Suprapubic skin (tissue), 4 donors: ENCODE results near the gene AFG1L. TPM values are rescaled to one million over a fixed set of nuclear protein-coding genes. Genes with fewer than 3 reads are reported as not detected.
"Not testable (repeated sequence)": the region's sequence is repeated elsewhere in the genome, so short reads cannot be mapped to it uniquely, and the experiment has no call there.

Experiments used
- DNase-seq, 2 donors: peaks; one replicate each; pipeline ENCODE4 v3.0.0-alpha.2; 2019; ENCODE audit warnings: low spot score in 2 of 2
- H3K27ac ChIP-seq: fragments of 200-600 bp; sonication (generic); one replicate; pipeline ENCODE4 v1.5.1; 2019
- H3K27me3 ChIP-seq: fragments of 200-600 bp; sonication (generic); one replicate; pipeline ENCODE4 v1.5.1; 2019
- H3K36me3 ChIP-seq: fragments of 200-600 bp; sonication (generic); one replicate; pipeline ENCODE4 v1.5.1; 2019
- H3K4me1 ChIP-seq: fragments of 200-600 bp; sonication (generic); one replicate; pipeline ENCODE4 v1.5.1; 2019
- H3K4me3 ChIP-seq: fragments of 200-600 bp; sonication (generic); one replicate; pipeline ENCODE4 v1.5.1; 2019; ENCODE audit warnings: mild to moderate bottlenecking
- H3K9me3 ChIP-seq: fragments of 200-600 bp; sonication (generic); one replicate; pipeline ENCODE4 v1.5.1; 2019
- CTCF ChIP-seq, 2 donors: fragments of 200-600 bp in 1 of 2; fragments of 450-650 bp in 1 of 2; sonication (generic) in 1 of 2; IDR thresholded peaks; one replicate each; pipeline ENCODE4 v1.5.1; 2016 to 2019; ENCODE audit warnings: antibody characterized with exemption in 2 of 2, mild to moderate bottlenecking in 1 of 2, moderate library complexity in 1 of 2
- EP300 ChIP-seq: sonication (generic); formaldehyde crosslinking; IDR thresholded peaks from one replicate; pipeline ENCODE4 v1.6.1; 2017; ENCODE audit warnings: antibody characterized with exemption
- POLR2A ChIP-seq, 2 donors: fragments of 450-650 bp; IDR thresholded peaks; one replicate each; pipeline ENCODE4 v1.6.1; 2017; ENCODE audit warnings: antibody characterized with exemption in 2 of 2, mild to moderate bottlenecking in 2 of 2, moderate library complexity in 2 of 2
- POLR2AphosphoS5 ChIP-seq, 3 donors: sonication (generic); formaldehyde crosslinking; IDR thresholded peaks; one replicate each; pipeline ENCODE4 v1.6.1; 2017; ENCODE audit warnings: antibody characterized with exemption in 3 of 3
- WGBS: methylation state at CpG from one replicate; pipeline ENCODE4 v1.1.5; 2018; 5-methylcytosine and 5-hydroxymethylcytosine counted together
- total RNA-seq, 4 donors: library from RNA; depleted of rRNA; stranded (reverse); fragments of >200 nt; gene quantifications; one replicate each; pipeline ENCODE4 v1.1.0, GENCODE V29; 2016

AFG1L gene
- total RNA-seq, 4 donors from 2014 or later = 1.3 to 7.4 (median 3.0) TPM

GRCh38 chr6:108293527-108294296 is 1.1 kb upstream of the AFG1L start:
- no peaks in the 10 kb centered on the region for H3K27me3 ChIP-seq
- WGBS = 91% methylated on average over 18 of the region's 19 CpGs
- DNase-seq = no peak
- no peaks in the 10 kb centered on the region for H3K9me3 ChIP-seq
- no peaks in the 10 kb centered on the region for H3K36me3 ChIP-seq
- H3K4me1 ChIP-seq = peaks cover 10% of the 10 kb centered on the region
- peak overlapping the region; percentile 57 for H3K4me3 ChIP-seq
- TF ChIP-seq CTCF (IDR thresholded peaks at IDR 0.05) (no peak), POLR2AphosphoS5 (IDR thresholded peaks at IDR 0.05) (no peak), POLR2A (IDR thresholded peaks at IDR 0.05) (no peak), EP300 (no peak)
- H3K27ac ChIP-seq = no peak overlapping the region

GRCh38 chr6:108294297-108294726 is 542 bp upstream of the AFG1L start:
- 35% methylated on average over 15 of the region's 16 CpGs for WGBS
- no peak for TF ChIP-seq EP300
- no peak for TF ChIP-seq POLR2A (IDR thresholded peaks at IDR 0.05)

GRCh38 chr6:108295676-108296075 is 822 bp downstream of the AFG1L start:
- Histone ChIP-seq H3K27me3 (no peaks in the 10 kb centered on the region), H3K9me3 (no peaks in the 10 kb centered on the region), H3K36me3 (no peaks in the 10 kb centered on the region), H3K4me3 (peak overlapping the region; percentile 57), H3K4me1 (peaks cover 10% of the 10 kb centered on the region), H3K27ac (peak overlapping the region; percentile 87)
- DNase-seq = no peak
- WGBS = 59% methylated on average over 7 of the region's 7 CpGs
- TF ChIP-seq EP300 (no peak), POLR2AphosphoS5 (IDR thresholded peaks at IDR 0.05) (no peak), CTCF (IDR thresholded peaks at IDR 0.05) (no peak), POLR2A (IDR thresholded peaks at IDR 0.05) (no peak)

More at GRCh38 chr6:108294297-108294726, 542 bp upstream of the AFG1L start:
- peak overlapping the region; percentile 57 for H3K4me3 ChIP-seq
- DNase-seq = no peak
- no peaks in the 10 kb centered on the region for H3K9me3 ChIP-seq
- H3K36me3 ChIP-seq = no peaks in the 10 kb centered on the region
- H3K4me1 ChIP-seq = peaks cover 10% of the 10 kb centered on the region
- H3K27me3 ChIP-seq = no peaks in the 10 kb centered on the region
- H3K27ac ChIP-seq = peak overlapping the region; percentile 87

- Histone ChIP-seq H3K36me3 (no peaks in the 10 kb centered on the region), H3K4me1 (no peaks in the 10 kb centered on the region), H3K4me3 (no peak overlapping the region), H3K27ac (no peak overlapping the region), H3K27me3 (no peaks in the 10 kb centered on the region), H3K9me3 (no peaks in the 10 kb centered on the region)
- WGBS = over 99% methylated on average over 5 of the region's 5 CpGs
- DNase-seq = no peak
- TF ChIP-seq POLR2A (IDR thresholded peaks at IDR 0.05) (no peak), CTCF (IDR thresholded peaks at IDR 0.05) (no peak), POLR2AphosphoS5 (IDR thresholded peaks at IDR 0.05) (no peak), EP300 (no peak)
Observed at GRCh38 chr6:108302386-108302785, 7.5 kb downstream of the AFG1L start.

GRCh38 chr6:108304646-108305045 is 9.8 kb downstream of the AFG1L start:
- H3K9me3 ChIP-seq = no peaks in the 10 kb centered on the region
- TF ChIP-seq POLR2A (IDR thresholded peaks at IDR 0.05) = no peak
- no peak for TF ChIP-seq CTCF (IDR thresholded peaks at IDR 0.05)
- no peak for TF ChIP-seq EP300
- no peak for TF ChIP-seq POLR2AphosphoS5 (IDR thresholded peaks at IDR 0.05)
- H3K27ac ChIP-seq = no peak overlapping the region
- no peak for DNase-seq
- no peaks in the 10 kb centered on the region for H3K27me3 ChIP-seq
- WGBS = 84% methylated on average over 2 of the region's 2 CpGs
- H3K4me1 ChIP-seq = no peaks in the 10 kb centered on the region
- H3K36me3 ChIP-seq = no peaks in the 10 kb centered on the region
- H3K4me3 ChIP-seq = no peak overlapping the region

GRCh38 chr6:108308641-108309040 is 13.8 kb downstream of the AFG1L start:
- not testable (repeated sequence) for H3K36me3 ChIP-seq, H3K27me3 ChIP-seq, H3K27ac ChIP-seq, H3K4me3 ChIP-seq, H3K9me3 ChIP-seq, H3K4me1 ChIP-seq, DNase-seq
- WGBS = 77% methylated on average over 4 of the region's 4 CpGs
